ENCODE results near the gene SETD2. TPM values are rescaled to one million over a fixed set of nuclear protein-coding genes. Genes with fewer than 3 reads are reported as not detected.

The SETD2 gene
- total RNA-seq, 4 donors from 2014 or later, result 54.3 to 113 (median 67.9) TPM

DNA sequence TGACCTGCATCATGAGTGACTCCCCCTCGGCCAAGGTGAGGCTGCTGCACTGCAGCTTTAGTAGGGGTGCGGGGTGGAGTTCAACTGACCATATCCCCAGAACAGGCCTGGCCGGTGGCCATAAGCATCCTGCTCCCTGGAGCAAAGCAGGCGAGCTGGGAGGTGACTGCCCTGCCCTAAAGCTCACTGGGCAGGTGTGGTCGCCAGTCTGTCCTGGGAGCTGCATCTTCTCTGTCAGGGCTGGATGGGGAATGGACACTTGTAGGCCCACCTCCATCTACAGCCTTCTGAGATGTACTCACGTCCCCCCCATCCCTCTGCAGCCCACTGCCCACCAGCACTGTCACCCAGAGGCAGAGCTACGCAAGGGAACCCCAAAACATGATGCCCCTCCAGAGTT, 169.9 kb downstream of the SETD2 start:
- no peak overlapping the region for H3K27ac ChIP-seq
- no peaks in the 10 kb centered on the region for H3K27me3 ChIP-seq
- H3K4me3 ChIP-seq, result no peak overlapping the region
- peaks cover 0 to 5% (median 0%) of the 10 kb centered on the region in 4 donors for H3K4me1 ChIP-seq
- in situ Hi-C loops (cut with MboI; ENCODE audit: low pct_ligation_motif_present in 1 of 4, low pct_unique_long_range_greater_than_20kb in 1 of 4, low sequenced_read_pairs in 3 of 4) (loop anchor here in 1 of 4 donors (10.0 kb wide), 1 partner anchor 69 kb away; no protein-coding TSS in a partner anchor), intact Hi-C loops (cut with DNase I; ENCODE audit: low total_unique reads) (no loop called here)
- no peak for DNase-seq
- TF ChIP-seq POLR2A (IDR thresholded peaks at IDR 0.05), result no peak
- no peak for TF ChIP-seq EP300 (IDR thresholded peaks at IDR 0.05; ENCODE audit: low read depth)
- TF ChIP-seq, protein P1, sequence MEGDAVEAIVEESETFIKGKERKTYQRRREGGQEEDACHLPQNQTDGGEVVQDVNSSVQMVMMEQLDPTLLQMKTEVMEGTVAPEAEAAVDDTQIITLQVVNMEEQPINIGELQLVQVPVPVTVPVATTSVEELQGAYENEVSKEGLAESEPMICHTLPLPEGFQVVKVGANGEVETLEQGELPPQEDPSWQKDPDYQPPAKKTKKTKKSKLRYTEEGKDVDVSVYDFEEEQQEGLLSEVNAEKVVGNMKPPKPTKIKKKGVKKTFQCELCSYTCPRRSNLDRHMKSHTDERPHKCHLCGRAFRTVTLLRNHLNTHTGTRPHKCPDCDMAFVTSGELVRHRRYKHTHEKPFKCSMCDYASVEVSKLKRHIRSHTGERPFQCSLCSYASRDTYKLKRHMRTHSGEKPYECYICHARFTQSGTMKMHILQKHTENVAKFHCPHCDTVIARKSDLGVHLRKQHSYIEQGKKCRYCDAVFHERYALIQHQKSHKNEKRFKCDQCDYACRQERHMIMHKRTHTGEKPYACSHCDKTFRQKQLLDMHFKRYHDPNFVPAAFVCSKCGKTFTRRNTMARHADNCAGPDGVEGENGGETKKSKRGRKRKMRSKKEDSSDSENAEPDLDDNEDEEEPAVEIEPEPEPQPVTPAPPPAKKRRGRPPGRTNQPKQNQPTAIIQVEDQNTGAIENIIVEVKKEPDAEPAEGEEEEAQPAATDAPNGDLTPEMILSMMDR (IDR thresholded peaks at IDR 0.05), result no peak
- no peak for TF ChIP-seq POLR2AphosphoS5 (IDR thresholded peaks at IDR 0.05)
- no peaks in the 10 kb centered on the region for H3K36me3 ChIP-seq
- no peaks in the 10 kb centered on the region for H3K9me3 ChIP-seq
- 88% methylated on average over 5 of the region's 7 CpGs; no CpG with 5 or more reads in 1 of the 2 donors for WGBS, 2 donors (ENCODE audit: low coverage in 1 of 2)

DNA sequence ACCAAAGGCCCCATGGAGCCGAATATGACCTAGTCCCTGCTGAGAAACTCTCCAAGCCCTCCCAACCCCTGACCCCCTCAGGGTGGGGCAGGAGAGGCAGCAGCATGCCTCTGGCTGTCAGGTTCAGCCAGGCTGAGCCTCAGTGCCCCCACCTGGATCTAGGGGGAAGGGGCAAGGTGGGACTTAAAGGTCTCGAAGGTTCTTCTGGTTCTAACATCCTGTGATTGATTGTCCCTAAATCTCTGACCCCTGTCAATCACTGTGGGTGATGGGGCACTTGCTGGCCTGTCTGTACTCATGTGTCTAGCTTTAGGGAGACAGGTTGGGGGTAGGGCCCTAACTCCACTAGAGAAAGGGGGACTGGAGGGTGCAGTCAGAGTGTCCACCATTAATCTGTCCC, 170.6 kb downstream of the SETD2 start:
- Histone ChIP-seq H3K4me1 (peaks cover 0 to under 1% (median 0%) of the 10 kb centered on the region in 4 donors), H3K9me3 (no peaks in the 10 kb centered on the region), H3K27me3 (no peaks in the 10 kb centered on the region), H3K27ac (no peak overlapping the region), H3K4me3 (no peak overlapping the region), H3K36me3 (no peaks in the 10 kb centered on the region)
- DNase-seq, result no peak
- TF ChIP-seq, protein P1 (IDR thresholded peaks at IDR 0.05), result no peak
- TF ChIP-seq POLR2A (IDR thresholded peaks at IDR 0.05), result no peak
- no peak for TF ChIP-seq POLR2AphosphoS5 (IDR thresholded peaks at IDR 0.05)
- no peak for TF ChIP-seq EP300 (IDR thresholded peaks at IDR 0.05; ENCODE audit: low read depth)
- WGBS, 2 donors (ENCODE audit: low coverage in 1 of 2), result 80% methylated on average over 2 of the region's 2 CpGs; no CpG with 5 or more reads in 1 of the 2 donors
- in situ Hi-C loops (cut with MboI; ENCODE audit: low pct_ligation_motif_present in 1 of 4, low pct_unique_long_range_greater_than_20kb in 1 of 4, low sequenced_read_pairs in 3 of 4) (loop anchor here in 1 of 4 donors (10.0 kb wide), 1 partner anchor 68 kb away; no protein-coding TSS in a partner anchor), intact Hi-C loops (cut with DNase I; ENCODE audit: low total_unique reads) (no loop called here)

DNA sequence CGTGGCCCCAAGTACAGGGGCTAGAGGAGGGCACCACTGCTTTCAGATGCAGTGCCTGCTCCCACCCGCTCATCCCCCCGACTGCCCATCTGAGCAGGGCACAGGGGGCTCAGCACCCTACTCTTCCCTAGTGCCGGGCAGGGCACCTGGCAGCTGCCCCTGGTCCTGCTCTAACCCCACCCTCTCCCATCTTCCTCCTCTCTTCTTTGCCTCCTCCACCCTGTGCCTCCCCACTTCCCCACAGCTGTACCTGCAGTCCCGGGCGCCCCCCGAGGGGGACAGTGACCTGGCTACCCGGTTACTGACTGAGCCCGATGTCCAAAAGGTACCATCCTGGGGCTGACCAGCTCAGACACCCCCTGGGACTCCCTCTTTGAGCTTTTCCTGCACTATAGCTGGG, 171.7 kb downstream of the SETD2 start:
- Histone ChIP-seq H3K27me3 (no peaks in the 10 kb centered on the region), H3K9me3 (no peaks in the 10 kb centered on the region), H3K4me1 (peaks cover 0 to 9% (median 7%) of the 10 kb centered on the region in 4 donors), H3K27ac (no peak overlapping the region), H3K4me3 (no peak overlapping the region), H3K36me3 (no peaks in the 10 kb centered on the region)
- DNase-seq, result no peak
- TF ChIP-seq POLR2A (IDR thresholded peaks at IDR 0.05) (no peak), EP300 (IDR thresholded peaks at IDR 0.05; ENCODE audit: low read depth) (no peak), POLR2AphosphoS5 (IDR thresholded peaks at IDR 0.05) (no peak)
- TF ChIP-seq, protein P1 (IDR thresholded peaks at IDR 0.05), result no peak
- intact Hi-C loops (cut with DNase I; ENCODE audit: low total_unique reads) (no loop called here), in situ Hi-C loops (cut with MboI; ENCODE audit: low pct_ligation_motif_present in 1 of 4, low pct_unique_long_range_greater_than_20kb in 1 of 4, low sequenced_read_pairs in 3 of 4) (loop anchor here in 1 of 4 donors (10.0 kb wide), 1 partner anchor 67 kb away; no protein-coding TSS in a partner anchor)
- 92% methylated on average over 9 of the region's 9 CpGs; no CpG with 5 or more reads in 1 of the 2 donors for WGBS, 2 donors (ENCODE audit: low coverage in 1 of 2)

DNA sequence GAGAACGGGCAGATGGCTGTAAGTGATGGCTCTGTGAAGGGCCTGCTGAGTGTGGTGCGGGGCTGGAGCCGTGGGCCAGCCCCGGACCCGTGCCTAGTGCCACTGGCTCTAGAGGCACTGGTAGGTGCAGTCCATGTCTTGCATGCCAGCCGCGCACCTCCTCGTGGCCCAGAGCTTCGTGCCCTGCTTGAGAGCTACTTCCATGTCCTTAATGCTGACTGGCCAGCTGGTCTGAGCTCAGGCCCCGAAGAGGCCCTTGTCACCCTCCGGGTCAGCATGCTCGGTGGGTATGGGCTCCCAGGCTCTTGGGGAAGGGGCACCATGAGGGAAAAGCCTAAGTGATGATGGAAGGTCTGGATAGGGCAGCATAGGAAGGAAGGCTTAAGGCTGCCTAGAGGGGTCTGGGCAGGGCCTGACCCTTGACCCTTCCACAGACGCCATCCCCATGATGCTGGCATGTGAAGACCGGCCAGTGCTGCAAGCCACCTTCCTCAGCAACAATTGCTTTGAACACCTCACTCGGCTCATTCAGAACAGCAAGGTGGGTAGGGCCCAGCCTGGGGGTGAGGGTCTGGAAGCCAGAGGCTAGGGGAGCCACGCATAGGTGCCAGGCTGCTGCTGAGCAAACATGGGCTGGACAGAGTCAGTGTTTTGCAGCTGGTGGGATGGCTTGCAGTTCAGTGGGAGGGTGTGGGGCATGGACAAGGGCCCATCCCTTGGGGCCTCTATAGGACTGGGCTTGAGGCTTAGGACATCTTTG, 172.3 kb downstream of the SETD2 start:
- peaks cover 5 to 15% (median 13%) of the 10 kb centered on the region in 4 donors for H3K4me1 ChIP-seq
- no peak for DNase-seq
- H3K4me3 ChIP-seq, result no peak overlapping the region
- no peaks in the 10 kb centered on the region for H3K36me3 ChIP-seq
- no peaks in the 10 kb centered on the region for H3K9me3 ChIP-seq
- 94% methylated on average over 16 of the region's 16 CpGs; no CpG with 5 or more reads in 1 of the 2 donors for WGBS, 2 donors (ENCODE audit: low coverage in 1 of 2)
- H3K27ac ChIP-seq, result no peak overlapping the region
- no peak for TF ChIP-seq POLR2A (IDR thresholded peaks at IDR 0.05)
- no peaks in the 10 kb centered on the region for H3K27me3 ChIP-seq
- intact Hi-C loops (cut with DNase I; ENCODE audit: low total_unique reads) (no loop called here), in situ Hi-C loops (cut with MboI; ENCODE audit: low pct_ligation_motif_present in 1 of 4, low pct_unique_long_range_greater_than_20kb in 1 of 4, low sequenced_read_pairs in 3 of 4) (loop anchor here in 1 of 4 donors (10.0 kb wide), 1 partner anchor 67 kb away; no protein-coding TSS in a partner anchor)

Data from transverse colon (tissue), 4 donors.